Activated T-helper 1 cell treated with anti-CD3 and anti-CD28 coated beads, Interleukin-12 subunit alpha, Interleukin-12 subunit beta, Interleukin-2, Interleukin-4 antibody, amounts not matched to agents 30 ng/mL and 10 ng/mL and 1 ng/mL, durations not matched to agents 14 hours and 24 hours and 36 hours (primary cell): ENCODE measurements around the gene CIROP. TPM values are rescaled to one million over a fixed set of nuclear protein-coding genes. Genes with fewer than 3 reads are reported as not detected.

Source experiments
- DNase-seq: peaks from one replicate; pipeline ENCODE4 v3.0.0; 2021; ENCODE audit warnings: low spot score
- H3K27ac Mint-ChIP-seq: one replicate; pipeline ENCODE4 v1.8.0; 2021; ENCODE audit warnings: mild to moderate bottlenecking, mixed read lengths
- H3K27me3 Mint-ChIP-seq: one replicate; pipeline ENCODE4 v1.8.0; 2022; ENCODE audit warnings: mild to moderate bottlenecking, moderate library complexity, mixed read lengths; ENCODE audit not compliant: insufficient read depth
- H3K36me3 Mint-ChIP-seq: one replicate; pipeline ENCODE4 v1.8.0; 2021; ENCODE audit warnings: low read depth, mixed read lengths
- H3K4me1 Mint-ChIP-seq: one replicate; pipeline ENCODE4 v1.8.0; 2021; ENCODE audit warnings: low read depth, mixed read lengths
- H3K4me3 Mint-ChIP-seq: one replicate; pipeline ENCODE4 v1.8.0; 2021; ENCODE audit warnings: mild to moderate bottlenecking, moderate library complexity, mixed read lengths
- H3K9me3 Mint-ChIP-seq: one replicate; pipeline ENCODE4 v1.8.0; 2021; ENCODE audit warnings: mixed read lengths
- intact Hi-C: fragments of 100-400 bp; cut with micrococcal nuclease; formaldehyde crosslinking; loops from one replicate; pipeline ENCODE4 v1.15.1; 2024
- total RNA-seq: library from RNA; stranded (reverse); gene quantifications from 2 replicates; pipeline ENCODE4 v1.2.3, GENCODE V29; 2022

CIROP gene
- total RNA-seq, 1 donor from 2014 or later = not detected

- H3K9me3 Mint-ChIP-seq = no peaks in the 10 kb centered on the region
- H3K27me3 Mint-ChIP-seq = peaks cover 8% of the 10 kb centered on the region
- no peak for DNase-seq
- H3K36me3 Mint-ChIP-seq = no peaks in the 10 kb centered on the region
- H3K4me3 Mint-ChIP-seq = no peak overlapping the region
- H3K4me1 Mint-ChIP-seq = peaks cover 7% of the 10 kb centered on the region
- no peak overlapping the region for H3K27ac Mint-ChIP-seq
- intact Hi-C loops = no loop called here
These were observed 53.4 kb downstream of the CIROP start for GRCh38 chr14:23051141-23052057.

Other genes with a start within 250 kb of the CIROP start
- gene LRP10, start 233.2 kb downstream of the CIROP start, total RNA-seq = 44.6 and 46.0 TPM in 2 replicates
- 0.39 TPM in 1 of 2 replicates, not detected in the other for gene REM2, start 221.8 kb downstream of the CIROP start, total RNA-seq
- gene RBM23, start 185.8 kb downstream of the CIROP start, total RNA-seq = 86.4 and 90.5 TPM in 2 replicates
- gene PRMT5, start 175.6 kb downstream of the CIROP start, total RNA-seq = 174 and 180 TPM in 2 replicates
- gene HAUS4, start 147.9 kb downstream of the CIROP start, total RNA-seq = 52.4 and 56.4 TPM in 2 replicates
- gene AJUBA, start 122.4 kb downstream of the CIROP start, total RNA-seq = 1.8 and 2.7 TPM in 2 replicates
- 6.3 and 7.2 TPM in 2 replicates for gene C14orf93, start 94.8 kb downstream of the CIROP start, total RNA-seq
- gene PSMB5, start 70.1 kb downstream of the CIROP start, total RNA-seq = 144 and 148 TPM in 2 replicates
- gene PSMB11, start 62.8 kb downstream of the CIROP start, total RNA-seq = not detected in 2 replicates
- 1.0 and 1.2 TPM in 2 replicates for gene CDH24, start 47.5 kb downstream of the CIROP start, total RNA-seq
- 221 and 225 TPM in 2 replicates for gene ACIN1, start 9.9 kb downstream of the CIROP start, total RNA-seq
- gene C14orf119, start 9.5 kb downstream of the CIROP start, total RNA-seq = 49.7 and 55.6 TPM in 2 replicates
- not detected in 2 replicates for gene CEBPE, start 14.3 kb upstream of the CIROP start, total RNA-seq
- not detected in 2 replicates for gene SLC7A8, start 78.7 kb upstream of the CIROP start, total RNA-seq
- not detected in 2 replicates for gene RNF212B, start 132.9 kb upstream of the CIROP start, total RNA-seq
- 10.9 and 12.2 TPM in 2 replicates for gene HOMEZ, start 181.1 kb upstream of the CIROP start, total RNA-seq
- gene PPP1R3E, start 197.9 kb upstream of the CIROP start, total RNA-seq = 16.6 and 17.3 TPM in 2 replicates
- gene BCL2L2, start 201.8 kb upstream of the CIROP start, total RNA-seq = 4.1 and 7.1 TPM in 2 replicates
- 252 and 266 TPM in 2 replicates for gene PABPN1, start 216.5 kb upstream of the CIROP start, total RNA-seq
- 3.1 and 5.0 TPM in 2 replicates for gene SLC22A17, start 247.9 kb upstream of the CIROP start, total RNA-seq